ENCODE results near the gene IDUA.

- TF ChIP-seq TAF1 (IDR thresholded peaks at IDR 0.05; ENCODE audit: borderline replicate concordance, low read depth, low read length), result no peak
- TF ChIP-seq CTCF (IDR thresholded peaks at IDR 0.05 in 2 of 3, conservative IDR thresholded peaks at IDR 0.05 in 1 of 3; ENCODE audit: control insufficient read depth in 2 of 3, extremely low read depth in 1 of 3, insufficient read depth in 1 of 3, low read depth in 3 of 3, low read length in 3 of 3), result no peak
- no peak for TF ChIP-seq YY1 (IDR thresholded peaks at IDR 0.05; ENCODE audit: low read depth, low read length)
These were observed 34.7 kb downstream of the IDUA start for GRCh38 chr4:1021386-1022050.

All from GM12878 (cell line).